ENCODE measurements around the gene PPP2R2C. TPM values are rescaled to one million over a fixed set of nuclear protein-coding genes. Genes with fewer than 3 reads are reported as not detected.

The PPP2R2C gene
- total RNA-seq, 1 donor = under 0.01 TPM

GRCh38 chr4:6271206-6271605 lies 201.2 kb downstream of the PPP2R2C start:
- H3K4me1 ChIP-seq (ENCODE audit: insufficient read depth, low read length) = peaks cover 42% of the 10 kb centered on the region

GRCh38 chr4:6270636-6271121 lies 201.7 kb downstream of the PPP2R2C start:
- peaks cover 12% of the 10 kb centered on the region for H3K27me3 ChIP-seq (ENCODE audit: insufficient read depth, low read length)
- DNase-seq (ENCODE audit: insufficient read length, low spot score, missing footprints) = peak; percentile 83
- TF ChIP-seq CTCF (IDR thresholded peaks at IDR 0.05; ENCODE audit: extremely low read depth, low read depth, low read length) = no peak

More at GRCh38 chr4:6271206-6271605, 201.2 kb downstream of the PPP2R2C start:
- Histone ChIP-seq H3K27me3 (ENCODE audit: insufficient read depth, low read length) (peaks cover 12% of the 10 kb centered on the region), H3K9me3 (ENCODE audit: low read depth, low read length) (no peaks in the 10 kb centered on the region), H3K36me3 (ENCODE audit: insufficient read depth, low read length) (no peaks in the 10 kb centered on the region), H3K4me3 (ENCODE audit: insufficient read depth, low read length) (no peak overlapping the region), H3K4me2 (ENCODE audit: insufficient read depth, low read length) (peak overlapping the region; percentile 91), H2AFZ (ENCODE audit: low read length) (no peak overlapping the region), H4K20me1 (ENCODE audit: insufficient read depth, low read length) (peaks cover 43% of the 10 kb centered on the region), H3K27ac (ENCODE audit: low read depth, low read length) (peak overlapping the region; percentile 15), H3K79me2 (ENCODE audit: insufficient read depth, low read length) (peaks cover 17% of the 10 kb centered on the region)
- peak; percentile 19 for DNase-seq (ENCODE audit: insufficient read length, low spot score, missing footprints)
- TF ChIP-seq CTCF (IDR thresholded peaks at IDR 0.05; ENCODE audit: extremely low read depth, low read depth, low read length) = no peak

More at GRCh38 chr4:6270636-6271121, 201.7 kb downstream of the PPP2R2C start:
- H3K4me1 ChIP-seq (ENCODE audit: insufficient read depth, low read length) = peaks cover 42% of the 10 kb centered on the region
- peaks cover 13% of the 10 kb centered on the region for H3K79me2 ChIP-seq (ENCODE audit: insufficient read depth, low read length)
- H3K9me3 ChIP-seq (ENCODE audit: low read depth, low read length) = no peaks in the 10 kb centered on the region
- H3K27ac ChIP-seq (ENCODE audit: low read depth, low read length) = no peak overlapping the region
- peak overlapping the region; percentile 74 for H2AFZ ChIP-seq (ENCODE audit: low read length)
- peaks cover 37% of the 10 kb centered on the region for H4K20me1 ChIP-seq (ENCODE audit: insufficient read depth, low read length)
- peak overlapping the region; percentile 91 for H3K4me2 ChIP-seq (ENCODE audit: insufficient read depth, low read length)
- H3K36me3 ChIP-seq (ENCODE audit: insufficient read depth, low read length) = no peaks in the 10 kb centered on the region
- H3K4me3 ChIP-seq (ENCODE audit: insufficient read depth, low read length) = peak overlapping the region; percentile 87

Other genes with a start within 250 kb of the PPP2R2C start
- 12.1 and 17.0 TPM in 2 replicates for gene WFS1, start 202.8 kb downstream of the PPP2R2C start, total RNA-seq
- gene MAN2B2, start 102.6 kb upstream of the PPP2R2C start, total RNA-seq = 26.8 and 28.2 TPM in 2 replicates
- 94.1 and 95.2 TPM in 2 replicates for gene MRFAP1, start 168.1 kb upstream of the PPP2R2C start, total RNA-seq
- 0.29 and 0.36 TPM in 2 replicates for gene S100P, start 221.3 kb upstream of the PPP2R2C start, total RNA-seq
- 38.0 and 39.2 TPM in 2 replicates for gene MRFAP1L1, start 237.3 kb upstream of the PPP2R2C start, total RNA-seq
- gene BLOC1S4, start 243.6 kb upstream of the PPP2R2C start, total RNA-seq = 10.0 and 10.9 TPM in 2 replicates

Measured in osteoblast (primary cell).